HCT116 (cell line): ENCODE results near the gene TTC21B. TPM values are rescaled to one million over a fixed set of nuclear protein-coding genes. Genes with fewer than 3 reads are reported as not detected.

ENCODE experiments used
- ATAC-seq: fragments of 200-7000 bp; cut with Tn5 transposase; 2 replicates; pipeline ENCODE4 v1.9.1; 2020; ENCODE audit warnings: mild to moderate bottlenecking, moderate library complexity
- BruUV-seq: library from RNA; stranded (reverse); fragments of 400-500 nt; replicated peaks from 2 replicates; lab custom pipeline; 2021; lab: Mats Ljungman, UMichigan
- CTCF ChIA-PET: fragments of 300-600 bp; sonication (Branson Sonifier 250); formaldehyde crosslinking; loops from one replicate; lab custom pipeline; 2021; ENCODE audit warnings: antibody characterized with exemption; lab: Charles Lee
- POLR2A ChIA-PET: fragments of 300-600, 350-600 bp; sonication (Branson Sonifier 250); formaldehyde crosslinking; loops from one replicate; lab custom pipeline; 2021; ENCODE audit warnings: antibody characterized with exemption; lab: Charles Lee
- RAD21 ChIA-PET, 2 experiments: fragments of 300-600 bp; sonication (Branson Sonifier 250); formaldehyde crosslinking; loops; one replicate each; lab custom pipeline; 2023; ENCODE audit warnings: low total read pairs in 2 of 2; ENCODE audit not compliant: uncharacterized antibody in 2 of 2, unreplicated experiment in 2 of 2, low non-redundant PET in 1 of 2; lab: Charles Lee
- DNase-seq: peaks from one replicate; pipeline ENCODE4 v3.0.0-alpha.2; 2010; ENCODE audit warnings: low read depth, low spot score
- H2AFZ ChIP-seq: fragments of 200-600 bp; shearing (Covaris generic), sonication (generic); 2 replicates; pipeline ENCODE4 v1.6.1; 2017; ENCODE audit warnings: low read depth, mixed run types, mixed read lengths, antibody characterized with exemption, low read length; ENCODE audit not compliant: poor library complexity, severe bottlenecking
- H3K27ac ChIP-seq: 2 replicates; pipeline ENCODE4 v1.5.1; 2012; ENCODE audit warnings: low read depth, low read length
- H3K27me3 ChIP-seq: fragments of 200-600 bp; sonication (generic); 2 replicates; pipeline ENCODE4 v1.6.1; 2016; ENCODE audit warnings: mixed run types, low read length, mixed read lengths; ENCODE audit not compliant: insufficient read depth
- H3K36me3 ChIP-seq, 2 experiments: fragments of 200-500 bp in 1 of 2; fragments of 200-600 bp in 1 of 2; sonication (Bioruptor generic) in 1 of 2; sonication (generic) in 1 of 2; 2 replicates each; pipeline versions ENCODE4 v1.5.1 to v1.6.1; 2014 to 2016; ENCODE audit warnings: low read length in 2 of 2, inconsistent platforms in 1 of 2, mixed read lengths in 1 of 2, mixed run types in 1 of 2; ENCODE audit not compliant: insufficient read depth in 2 of 2, control insufficient read depth in 1 of 2
- H3K4me1 ChIP-seq, 2 experiments: fragments of 200-600 bp in 1 of 2; sonication (generic) in 1 of 2; 2 replicates each; pipeline versions ENCODE4 v1.5.1 to v1.6.1; 2012 to 2017; ENCODE audit warnings: low read length in 2 of 2, inconsistent platforms in 1 of 2, mild to moderate bottlenecking in 1 of 2, mixed read lengths in 1 of 2, mixed run types in 1 of 2, moderate library complexity in 1 of 2; ENCODE audit not compliant: insufficient read depth in 2 of 2, control insufficient read depth in 1 of 2
- H3K4me2 ChIP-seq: fragments of 200-600 bp; sonication (generic); 2 replicates; pipeline ENCODE4 v1.6.1; 2017; ENCODE audit warnings: mixed run types, low read length, mixed read lengths
- H3K4me3 ChIP-seq, 2 experiments: fragments of 200-600 bp in 1 of 2; sonication (generic) in 1 of 2; replicated peaks in 1 of 2; 2 replicates each; pipeline ENCODE4 v1.5.1; 2011 to 2016; ENCODE audit warnings: low read length in 2 of 2, control low read depth in 1 of 2, low read depth in 1 of 2, mild to moderate bottlenecking in 1 of 2, mixed read lengths in 1 of 2, mixed run types in 1 of 2
- H3K79me2 ChIP-seq: fragments of 200-600 bp; sonication (generic); 2 replicates; pipeline ENCODE4 v1.6.1; 2017; ENCODE audit warnings: mild to moderate bottlenecking, mixed run types, low read length, moderate library complexity, mixed read lengths; ENCODE audit not compliant: insufficient read depth
- H3K9ac ChIP-seq: fragments of 200-600 bp; sonication (generic); 2 replicates; pipeline ENCODE4 v1.6.1; 2016; ENCODE audit warnings: low read length, mixed read lengths
- H3K9me2 ChIP-seq: fragments of 200-600 bp; sonication (generic), shearing (Covaris generic); 2 replicates; pipeline ENCODE4 v1.6.1; 2017; ENCODE audit warnings: mixed run types, mild to moderate bottlenecking, moderate library complexity; ENCODE audit not compliant: insufficient read depth
- H3K9me3 ChIP-seq, 2 experiments: fragments of 200-500 bp in 1 of 2; fragments of 200-600 bp in 1 of 2; sonication (Bioruptor generic) in 1 of 2; sonication (generic) in 1 of 2; 2 replicates each; pipeline ENCODE4 v1.6.1; 2014 to 2017; ENCODE audit warnings: low read length in 2 of 2, mixed read lengths in 2 of 2, inconsistent platforms in 1 of 2, low read depth in 1 of 2, mild to moderate bottlenecking in 1 of 2, mixed run types in 1 of 2, moderate library complexity in 1 of 2; ENCODE audit not compliant: control insufficient read depth in 1 of 2, insufficient read depth in 1 of 2
- H4K20me1 ChIP-seq: fragments of 200-600 bp; sonication (generic), shearing (Covaris generic); 2 replicates; pipeline ENCODE4 v1.6.1; 2017; ENCODE audit warnings: mixed run types, mild to moderate bottlenecking, moderate library complexity; ENCODE audit not compliant: insufficient read depth
- ATF3 ChIP-seq: IDR thresholded peaks from 2 replicates; pipeline ENCODE4 v1.6.1; 2012
- CBX3 ChIP-seq: IDR thresholded peaks from 2 replicates; pipeline ENCODE4 v1.6.1; 2012; ENCODE audit warnings: low read depth
- CEBPB ChIP-seq: IDR thresholded peaks from 2 replicates; pipeline ENCODE4 v1.6.1; 2012; ENCODE audit warnings: low read depth
- CTCF ChIP-seq, 3 experiments: fragments of 200-600 bp in 1 of 3; sonication (generic) in 1 of 3; IDR thresholded peaks in 2 of 3; conservative IDR thresholded peaks in 1 of 3; 2 replicates each; pipeline ENCODE4 v1.5.1; 2012 to 2017; ENCODE audit warnings: low read depth in 2 of 3, low read length in 2 of 3, antibody characterized with exemption in 1 of 3, borderline replicate concordance in 1 of 3, control low read depth in 1 of 3, mild to moderate bottlenecking in 1 of 3, mixed read lengths in 1 of 3, mixed run types in 1 of 3, moderate library complexity in 1 of 3; ENCODE audit not compliant: insufficient read depth in 1 of 3
- EGR1 ChIP-seq: IDR thresholded peaks from 2 replicates; pipeline ENCODE4 v1.6.1; 2012; ENCODE audit warnings: low read depth
- ELF1 ChIP-seq: IDR thresholded peaks from 2 replicates; pipeline ENCODE4 v1.6.1; 2012; ENCODE audit warnings: low read depth, borderline replicate concordance
- JUND ChIP-seq: IDR thresholded peaks from 2 replicates; pipeline ENCODE4 v1.6.1; 2012
- REST ChIP-seq: IDR thresholded peaks from 2 replicates; pipeline ENCODE4 v1.6.1; 2012; ENCODE audit warnings: low read depth
- SIN3A ChIP-seq: IDR thresholded peaks from 2 replicates; pipeline ENCODE4 v1.6.1; 2012; ENCODE audit warnings: low read depth
- SRF ChIP-seq: IDR thresholded peaks from 2 replicates; pipeline ENCODE4 v1.6.1; 2012; ENCODE audit warnings: low read depth
- TCF7L2 ChIP-seq: IDR thresholded peaks from 2 replicates; pipeline ENCODE4 v1.7.0; 2011; ENCODE audit warnings: borderline replicate concordance, inconsistent platforms; ENCODE audit not compliant: insufficient read depth, insufficient read length; ENCODE audit errors: extremely low read depth
- ZFX ChIP-seq: fragments of 450-650 bp; IDR thresholded peaks from 2 replicates; pipeline ENCODE4 v1.6.1; 2017
- ZNF274 ChIP-seq: fragments of 200-500 bp; sonication (Bioruptor generic); IDR thresholded peaks from 2 replicates; pipeline ENCODE4 v1.6.1; 2014; ENCODE audit warnings: mild to moderate bottlenecking, low read depth, low read length, inconsistent platforms
- intact Hi-C: fragments of 100-400 bp; cut with micrococcal nuclease; formaldehyde crosslinking; loops from 2 replicates; pipeline ENCODE4 v1.10.0; 2022
- total RNA-seq: library from RNA; stranded (reverse); gene quantifications from one replicate; pipeline ENCODE4 v1.2.1, GENCODE V29; 2021; ENCODE audit not compliant: unreplicated experiment

TTC21B gene
- total RNA-seq, 1 experiment from 2014 or later = 12.2 TPM

GRCh38 chr2:165909466-165909865 lies 44.1 kb downstream of the TTC21B start:
- CTCF ChIA-PET = no interaction called here
- Histone ChIP-seq H3K9me3 (no peaks in the 10 kb centered on the region), H3K4me3 (no peak overlapping the region), H3K9ac (no peak overlapping the region), H3K27me3 (no peaks in the 10 kb centered on the region), H3K9me2 (no peaks in the 10 kb centered on the region), H3K27ac (no peak overlapping the region), H3K36me3 (0 out of 4 replicates have a peak, but pooled peaks cover 0 to 4% of the 10 kb centered on the region in 2 experiments), H3K4me1 (no peaks in the 10 kb centered on the region), H3K4me2 (no peak overlapping the region), H3K79me2 (no peaks in the 10 kb centered on the region), H4K20me1 (no peaks in the 10 kb centered on the region; the same call in 1 of the 2 replicates), H2AFZ (no peak overlapping the region)
- POLR2A ChIA-PET = no interaction called here
- RAD21 ChIA-PET = no interaction called here
- no peak for TF ChIP-seq ZFX
- TF ChIP-seq SRF = no peak
- TF ChIP-seq ZNF274 = no peak
- no TSS peak for BruUV-seq
- intact Hi-C loops = no loop called here
- DNase-seq (no peak), ATAC-seq (no peak)

GRCh38 chr2:165905854-165906253 lies 47.7 kb downstream of the TTC21B start:
- DNase-seq (no peak), ATAC-seq (no peak)
- Histone ChIP-seq H4K20me1 (no peaks in the 10 kb centered on the region; the same call in 1 of the 2 replicates), H3K4me1 (no peaks in the 10 kb centered on the region), H3K4me3 (no peak overlapping the region), H3K9ac (no peak overlapping the region), H3K9me2 (no peaks in the 10 kb centered on the region), H3K36me3 (no peaks in the 10 kb centered on the region), H2AFZ (no peak overlapping the region), H3K27me3 (no peaks in the 10 kb centered on the region), H3K4me2 (no peak overlapping the region), H3K9me3 (no peaks in the 10 kb centered on the region), H3K79me2 (no peaks in the 10 kb centered on the region), H3K27ac (no peak overlapping the region)
- ChIA-PET POLR2A (no interaction called here), RAD21 (no interaction called here), CTCF (no interaction called here)
- intact Hi-C loops = no loop called here
- no TSS peak for BruUV-seq
- TF ChIP-seq ZFX = no peak
- TF ChIP-seq CEBPB = no peak
- no peak for TF ChIP-seq ATF3
- no peak for TF ChIP-seq REST
- TF ChIP-seq SIN3A = no peak
- TF ChIP-seq CTCF (IDR thresholded peaks at IDR 0.05 in 2 of 3, conservative IDR thresholded peaks at IDR 0.05 in 1 of 3; ENCODE audit: borderline replicate concordance in 1 of 3, insufficient read depth in 1 of 3, low read depth in 2 of 3, low read length in 2 of 3) = no peak
- TF ChIP-seq ZNF274 = no peak
- no peak for TF ChIP-seq SRF
- TF ChIP-seq ELF1 = no peak
- no peak for TF ChIP-seq CBX3
- TF ChIP-seq TCF7L2 = no peak
- TF ChIP-seq EGR1 = no peak
- TF ChIP-seq JUND = no peak
